ENCODE measurements around the gene CDK14. TPM values are rescaled to one million over a fixed set of nuclear protein-coding genes. Genes with fewer than 3 reads are reported as not detected.

The CDK14 gene
- polyA plus RNA-seq, 3 donors: 1.7 to 2.5 (median 2.1) TPM

DNA sequence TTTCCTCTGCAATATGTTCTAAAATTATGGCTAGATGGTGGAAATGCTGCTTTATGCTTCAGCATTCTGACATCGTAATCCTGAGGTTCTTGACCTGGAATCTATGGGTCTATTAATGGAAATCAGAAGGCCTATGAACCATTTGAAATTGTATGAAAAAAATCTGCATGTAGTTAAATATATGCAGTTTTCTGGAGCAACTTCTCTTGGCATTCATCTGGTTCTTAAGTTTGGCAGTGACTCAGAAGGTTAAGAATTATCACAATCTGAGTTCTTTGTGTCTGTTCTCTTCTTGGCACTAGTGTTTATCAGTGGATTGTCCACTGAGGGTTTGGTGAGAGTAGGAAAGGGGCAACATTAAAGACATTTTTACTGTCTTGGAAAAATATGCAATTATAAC, 597.0 kb downstream of the CDK14 start:
- H3K4me3 Mint-ChIP-seq: no peak overlapping the region
- intact Hi-C loops (cut with micrococcal nuclease): no loop called here
- no peak overlapping the region for H3K4me3 ChIP-seq (replicated peaks in 1 of 3; ENCODE audit: low read depth in 2 of 3, low read length in 3 of 3)
- no peaks in the 10 kb centered on the region for H3K9me3 Mint-ChIP-seq
- H3K27ac ChIP-seq (ENCODE audit: low read depth in 1 of 2, low read length in 2 of 2): no peak overlapping the region
- H3K36me3 ChIP-seq (replicated peaks in 1 of 2; ENCODE audit: control insufficient read depth in 1 of 2, insufficient read depth in 2 of 2, low read length in 2 of 2): no peaks in the 10 kb centered on the region
- H3K4me1 Mint-ChIP-seq: no peaks in the 10 kb centered on the region
- no peaks in the 10 kb centered on the region for H3K79me2 ChIP-seq (ENCODE audit: insufficient read depth, low read length)
- no peak overlapping the region for H3K9ac ChIP-seq (ENCODE audit: insufficient read depth, low read length, poor library complexity, severe bottlenecking)
- DNase-seq: no peak
- H2AFZ ChIP-seq (ENCODE audit: insufficient read depth, low read depth, low read length, poor library complexity, severe bottlenecking): no peak overlapping the region
- no peaks in the 10 kb centered on the region for H3K27me3 Mint-ChIP-seq (ENCODE audit: low read depth in 3 of 3)
- no peaks in the 10 kb centered on the region for H3K27me3 ChIP-seq (ENCODE audit: control insufficient read depth in 2 of 2, insufficient read depth in 2 of 2, low read length in 2 of 2)
- H3K36me3 Mint-ChIP-seq: peaks cover 2 to 3% of the 10 kb centered on the region in 2 donors
- H3K4me2 ChIP-seq (replicated peaks; ENCODE audit: extremely low read depth, low read length, poor library complexity, severe bottlenecking): no peak overlapping the region
- 100% methylated on average over 1 of the region's 1 CpG for WGBS (ENCODE audit: insufficient coverage)
- H3K27ac Mint-ChIP-seq: no peak overlapping the region
- H3K4me1 ChIP-seq (ENCODE audit: control insufficient read depth in 1 of 2, insufficient read depth in 2 of 2, low read length in 2 of 2): no peaks in the 10 kb centered on the region
- no peaks in the 10 kb centered on the region for H4K20me1 ChIP-seq (ENCODE audit: insufficient read depth, low read length)
- TF ChIP-seq, protein P1, sequence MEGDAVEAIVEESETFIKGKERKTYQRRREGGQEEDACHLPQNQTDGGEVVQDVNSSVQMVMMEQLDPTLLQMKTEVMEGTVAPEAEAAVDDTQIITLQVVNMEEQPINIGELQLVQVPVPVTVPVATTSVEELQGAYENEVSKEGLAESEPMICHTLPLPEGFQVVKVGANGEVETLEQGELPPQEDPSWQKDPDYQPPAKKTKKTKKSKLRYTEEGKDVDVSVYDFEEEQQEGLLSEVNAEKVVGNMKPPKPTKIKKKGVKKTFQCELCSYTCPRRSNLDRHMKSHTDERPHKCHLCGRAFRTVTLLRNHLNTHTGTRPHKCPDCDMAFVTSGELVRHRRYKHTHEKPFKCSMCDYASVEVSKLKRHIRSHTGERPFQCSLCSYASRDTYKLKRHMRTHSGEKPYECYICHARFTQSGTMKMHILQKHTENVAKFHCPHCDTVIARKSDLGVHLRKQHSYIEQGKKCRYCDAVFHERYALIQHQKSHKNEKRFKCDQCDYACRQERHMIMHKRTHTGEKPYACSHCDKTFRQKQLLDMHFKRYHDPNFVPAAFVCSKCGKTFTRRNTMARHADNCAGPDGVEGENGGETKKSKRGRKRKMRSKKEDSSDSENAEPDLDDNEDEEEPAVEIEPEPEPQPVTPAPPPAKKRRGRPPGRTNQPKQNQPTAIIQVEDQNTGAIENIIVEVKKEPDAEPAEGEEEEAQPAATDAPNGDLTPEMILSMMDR (IDR thresholded peaks at IDR 0.05): no peak
- no peaks in the 10 kb centered on the region for H3K9me3 ChIP-seq (replicated peaks in 1 of 2; ENCODE audit: control insufficient read depth in 1 of 2, insufficient read depth in 1 of 2, low read length in 2 of 2)

DNA sequence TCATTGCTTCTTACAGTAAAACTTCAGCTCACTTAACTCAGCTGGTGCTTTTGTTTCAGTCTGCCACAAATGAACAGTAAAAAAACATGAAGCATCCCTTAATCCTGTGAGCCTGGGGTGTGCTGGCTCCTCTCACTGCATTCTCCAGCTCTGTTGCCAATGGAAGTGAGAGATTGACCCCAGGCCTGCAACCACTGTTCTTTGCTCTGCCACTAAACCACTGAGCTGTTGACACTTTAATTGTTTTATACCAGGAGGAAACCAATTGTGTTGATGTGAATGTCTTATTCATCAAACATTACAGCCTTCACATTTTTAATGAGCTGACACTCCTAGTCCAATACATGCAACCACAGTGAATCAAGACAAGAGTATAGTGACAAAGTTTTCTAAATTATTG, 598.7 kb downstream of the CDK14 start:
- H3K4me3 Mint-ChIP-seq: no peak overlapping the region
- H3K27ac ChIP-seq (ENCODE audit: low read depth in 1 of 2, low read length in 2 of 2): no peak overlapping the region
- peaks cover 2 to 3% of the 10 kb centered on the region in 2 donors for H3K36me3 Mint-ChIP-seq
- no peak overlapping the region for H3K9ac ChIP-seq (ENCODE audit: insufficient read depth, low read length, poor library complexity, severe bottlenecking)
- no peak overlapping the region for H3K4me2 ChIP-seq (replicated peaks; ENCODE audit: extremely low read depth, low read length, poor library complexity, severe bottlenecking)
- H3K36me3 ChIP-seq (replicated peaks in 1 of 2; ENCODE audit: control insufficient read depth in 1 of 2, insufficient read depth in 2 of 2, low read length in 2 of 2): no peaks in the 10 kb centered on the region
- H3K4me3 ChIP-seq (replicated peaks in 1 of 3; ENCODE audit: low read depth in 2 of 3, low read length in 3 of 3): no peak overlapping the region
- DNase-seq: no peak
- no peaks in the 10 kb centered on the region for H3K27me3 Mint-ChIP-seq (ENCODE audit: low read depth in 3 of 3)
- H3K4me1 Mint-ChIP-seq: peaks cover 2% of the 10 kb centered on the region
- TF ChIP-seq, protein P1 (IDR thresholded peaks at IDR 0.05): no peak
- H3K27me3 ChIP-seq (ENCODE audit: control insufficient read depth in 2 of 2, insufficient read depth in 2 of 2, low read length in 2 of 2): no peaks in the 10 kb centered on the region
- H2AFZ ChIP-seq (ENCODE audit: insufficient read depth, low read depth, low read length, poor library complexity, severe bottlenecking): no peak overlapping the region
- H3K27ac Mint-ChIP-seq: no peak overlapping the region
- intact Hi-C loops (cut with micrococcal nuclease): no loop called here
- H4K20me1 ChIP-seq (ENCODE audit: insufficient read depth, low read length): no peaks in the 10 kb centered on the region
- H3K9me3 Mint-ChIP-seq: no peaks in the 10 kb centered on the region
- H3K4me1 ChIP-seq (ENCODE audit: control insufficient read depth in 1 of 2, insufficient read depth in 2 of 2, low read length in 2 of 2): no peaks in the 10 kb centered on the region
- no peaks in the 10 kb centered on the region for H3K9me3 ChIP-seq (replicated peaks in 1 of 2; ENCODE audit: control insufficient read depth in 1 of 2, insufficient read depth in 1 of 2, low read length in 2 of 2)
- H3K79me2 ChIP-seq (ENCODE audit: insufficient read depth, low read length): no peaks in the 10 kb centered on the region
